T-helper 2 cell (primary cell): Measurements from ENCODE around the gene PRR7.

Source experiments
- DNase-seq, 5 experiments: peaks; one replicate each; pipeline versions ENCODE4 v3.0.0 to v3.0.0-alpha.2; 2012 to 2022

Gene PRR7

GRCh38 chr5:177452688-177453638 is 6.3 kb downstream of the PRR7 start:
- no peak for DNase-seq

- no peak for DNase-seq
These were observed 7.3 kb downstream of the PRR7 start for GRCh38 chr5:177453852-177454396.

GRCh38 chr5:177454397-177455035 is 7.9 kb downstream of the PRR7 start:
- peak; percentile 87 to 97 (median 92) for DNase-seq

- peak; percentile 84 to 96 (median 89) for DNase-seq
These were observed 8.5 kb downstream of the PRR7 start for GRCh38 chr5:177455036-177455660.

GRCh38 chr5:177455661-177456590 is 9.3 kb downstream of the PRR7 start:
- DNase-seq, result peak; percentile 79 to 95 (median 93)

- DNase-seq, result no peak
These were observed 10.0 kb downstream of the PRR7 start for GRCh38 chr5:177456591-177456964.

- DNase-seq, result peak in 4 of 5 experiments; percentile 29 to 88 (median 56)
These were observed 10.6 kb downstream of the PRR7 start for GRCh38 chr5:177456976-177457851.

GRCh38 chr5:177457852-177458681 is 11.5 kb downstream of the PRR7 start:
- DNase-seq, result no peak

GRCh38 chr5:177458912-177459350 is 12.3 kb downstream of the PRR7 start:
- DNase-seq, result no peak

- DNase-seq, result no peak
These were observed 12.7 kb downstream of the PRR7 start for GRCh38 chr5:177459357-177459756.

GRCh38 chr5:177459819-177460628 is 13.4 kb downstream of the PRR7 start:
- no peak for DNase-seq

- no peak for DNase-seq
These were observed 15.5 kb downstream of the PRR7 start for GRCh38 chr5:177462021-177462670.

- no peak for DNase-seq
These were observed 18.4 kb downstream of the PRR7 start for GRCh38 chr5:177465044-177465443.

- no peak for DNase-seq
These were observed 20.2 kb downstream of the PRR7 start for GRCh38 chr5:177466861-177467260.

GRCh38 chr5:177467436-177467835 is 20.8 kb downstream of the PRR7 start:
- DNase-seq, result no peak

- no peak for DNase-seq
These were observed 21.7 kb downstream of the PRR7 start for GRCh38 chr5:177468329-177468684.

- no peak for DNase-seq
These were observed 22.3 kb downstream of the PRR7 start for GRCh38 chr5:177468685-177469628.
